Neural cell (in vitro differentiated cells): ENCODE results near the gene ARHGEF12. TPM values are rescaled to one million over a fixed set of nuclear protein-coding genes. Genes with fewer than 3 reads are reported as not detected.

Experiments
- H2AFZ ChIP-seq: fragments of 200-600, 300-800 bp; sonication (generic), shearing (Covaris generic); 2 replicates; pipeline ENCODE4 v1.6.0; 2014; ENCODE audit warnings: low read depth, mild to moderate bottlenecking, antibody characterized with exemption, low read length, moderate library complexity
- H3F3A ChIP-seq: fragments of 200-600 bp; shearing (Covaris generic); 2 replicates; pipeline ENCODE4 v1.6.1; 2016; ENCODE audit warnings: mild to moderate bottlenecking, moderate library complexity, mixed read lengths, antibody characterized with exemption, low read length; ENCODE audit not compliant: insufficient read depth, poor library complexity, severe bottlenecking
- H3K27ac ChIP-seq: fragments of 200-600, 300-800 bp; sonication (generic), shearing (Covaris generic); 2 replicates; pipeline ENCODE4 v1.5.1; 2014; ENCODE audit warnings: mild to moderate bottlenecking, low read length, moderate library complexity
- H3K27me3 ChIP-seq: fragments of 300-800, 200-600 bp; sonication (generic), shearing (Covaris generic); 2 replicates; pipeline ENCODE4 v1.6.0; 2014; ENCODE audit warnings: mild to moderate bottlenecking, low read depth, low read length, moderate library complexity; ENCODE audit not compliant: insufficient read depth
- H3K36me3 ChIP-seq: fragments of 300-800, 200-600 bp; sonication (generic), shearing (Covaris generic); 2 replicates; pipeline ENCODE4 v1.5.1; 2014; ENCODE audit warnings: mild to moderate bottlenecking, antibody characterized with exemption, low read length, moderate library complexity; ENCODE audit not compliant: insufficient read depth
- H3K4me2 ChIP-seq: fragments of 300-800, 200-600 bp; sonication (generic), shearing (Covaris generic); 2 replicates; pipeline ENCODE4 v1.6.0; 2014; ENCODE audit warnings: mild to moderate bottlenecking, low read length
- H3K4me3 ChIP-seq: fragments of 300-800, 200-600 bp; sonication (generic), shearing (Covaris generic); 2 replicates; pipeline ENCODE4 v1.5.1; 2014; ENCODE audit warnings: mild to moderate bottlenecking, low read length, moderate library complexity
- H3K79me2 ChIP-seq: fragments of 200-600 bp; shearing (Covaris generic); replicated peaks from 2 replicates; pipeline ENCODE4 v1.6.0; 2014; ENCODE audit warnings: mild to moderate bottlenecking, low read length, moderate library complexity; ENCODE audit not compliant: insufficient read depth
- H3K9ac ChIP-seq: fragments of 300-800, 200-600 bp; sonication (generic), shearing (Covaris generic); 2 replicates; pipeline ENCODE4 v1.6.1; 2016; ENCODE audit warnings: mild to moderate bottlenecking, low read length, mixed read lengths
- H3K9me2 ChIP-seq: fragments of 200-600 bp; shearing (Covaris generic); 2 replicates; pipeline ENCODE4 v1.6.1; 2016; ENCODE audit warnings: mild to moderate bottlenecking, low read length, mixed read lengths; ENCODE audit not compliant: insufficient read depth
- H3K9me3 ChIP-seq: fragments of 200-600, 300-800 bp; sonication (generic), shearing (Covaris generic); 2 replicates; pipeline ENCODE4 v1.6.1; 2016; ENCODE audit warnings: mild to moderate bottlenecking, mixed run types, low read length, moderate library complexity, mixed read lengths
- H4K20me1 ChIP-seq: fragments of 200-600 bp; shearing (Covaris generic); 2 replicates; pipeline ENCODE4 v1.6.1; 2016; ENCODE audit warnings: mild to moderate bottlenecking, mixed run types; ENCODE audit not compliant: insufficient read depth
- EP300 ChIP-seq: fragments of 450-650 bp; conservative IDR thresholded peaks from 2 replicates; pipeline ENCODE4 v1.6.1; 2014; ENCODE audit warnings: antibody characterized with exemption, mild to moderate bottlenecking, moderate library complexity; ENCODE audit not compliant: poor library complexity, severe bottlenecking
- EZH2 ChIP-seq: fragments of 200-600, 300-800 bp; shearing (Covaris generic), sonication (generic); IDR thresholded peaks from 2 replicates; pipeline ENCODE4 v1.6.1; 2014; ENCODE audit warnings: antibody characterized with exemption, low read length, borderline replicate concordance, mild to moderate bottlenecking; ENCODE audit not compliant: insufficient read depth, poor library complexity, severe bottlenecking
- MXI1 ChIP-seq: fragments of 450-650 bp; conservative IDR thresholded peaks from 2 replicates; pipeline ENCODE4 v1.6.1; 2014; ENCODE audit warnings: antibody characterized with exemption, mild to moderate bottlenecking; ENCODE audit not compliant: poor library complexity, severe bottlenecking
- POLR2AphosphoS5 ChIP-seq: IDR thresholded peaks from 2 replicates; pipeline ENCODE4 v1.6.1; 2012
- RAD21 ChIP-seq: fragments of 450-650 bp; conservative IDR thresholded peaks from 2 replicates; pipeline ENCODE4 v1.6.1; 2014; ENCODE audit warnings: antibody characterized with exemption, mild to moderate bottlenecking, moderate library complexity
- SMC3 ChIP-seq: fragments of 450-650 bp; conservative IDR thresholded peaks from 2 replicates; pipeline ENCODE4 v1.6.1; 2014; ENCODE audit warnings: antibody characterized with exemption, mild to moderate bottlenecking, moderate library complexity; ENCODE audit not compliant: poor library complexity
- TAF1 ChIP-seq: IDR thresholded peaks from 2 replicates; pipeline ENCODE4 v1.6.1; 2012; ENCODE audit warnings: low read depth
- polyA plus RNA-seq: library from polyadenylated mRNA; depleted of rRNA; stranded (reverse); fragments of >200 nt; gene quantifications from 2 replicates; pipeline ENCODE4 v1.2.3, GENCODE V29; 2014
- TF ChIP-seq, protein P1 (sequence below): fragments of 450-650 bp; IDR thresholded peaks from 2 replicates; pipeline ENCODE4 v1.5.1; 2014; ENCODE audit warnings: antibody characterized with exemption, mild to moderate bottlenecking, moderate library complexity; ENCODE audit not compliant: poor library complexity, severe bottlenecking
- TF ChIP-seq, protein P2 (sequence below): IDR thresholded peaks from 2 replicates; pipeline ENCODE4 v1.6.1; 2012; ENCODE audit warnings: borderline replicate concordance

The ARHGEF12 gene
- polyA plus RNA-seq, 1 donor from 2014 or later: 93.4 TPM

DNA sequence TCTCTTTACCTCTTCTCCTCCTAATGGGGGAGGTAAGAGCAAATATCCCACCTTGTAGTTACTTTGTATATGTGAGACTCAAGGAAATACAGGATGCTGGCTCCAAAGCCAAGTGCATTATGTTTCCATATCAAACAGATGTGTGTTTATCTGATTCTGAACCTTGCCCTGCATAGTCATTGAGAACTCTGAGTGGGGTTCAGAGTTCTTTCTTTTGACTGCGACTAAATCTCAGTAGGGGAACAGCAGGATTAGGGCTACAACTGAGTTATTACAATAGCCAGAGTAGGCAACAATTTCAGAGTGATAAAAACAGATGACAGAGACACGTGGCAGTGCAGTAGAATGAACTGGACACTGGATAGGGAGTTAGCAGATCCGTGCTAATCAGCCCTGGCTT is 45.3 kb upstream of the ARHGEF12 start:
- H4K20me1 ChIP-seq: no peaks in the 10 kb centered on the region
- no peak overlapping the region for H3K4me3 ChIP-seq
- H2AFZ ChIP-seq: no peak overlapping the region
- no peak overlapping the region for H3K9ac ChIP-seq
- H3K27ac ChIP-seq: no peak overlapping the region
- no peaks in the 10 kb centered on the region for H3K9me2 ChIP-seq
- H3K36me3 ChIP-seq: no peaks in the 10 kb centered on the region
- H3K79me2 ChIP-seq: no peaks in the 10 kb centered on the region
- no peak for TF ChIP-seq SMC3
- TF ChIP-seq TAF1: no peak
- no peak for TF ChIP-seq EP300
- TF ChIP-seq, protein P1, sequence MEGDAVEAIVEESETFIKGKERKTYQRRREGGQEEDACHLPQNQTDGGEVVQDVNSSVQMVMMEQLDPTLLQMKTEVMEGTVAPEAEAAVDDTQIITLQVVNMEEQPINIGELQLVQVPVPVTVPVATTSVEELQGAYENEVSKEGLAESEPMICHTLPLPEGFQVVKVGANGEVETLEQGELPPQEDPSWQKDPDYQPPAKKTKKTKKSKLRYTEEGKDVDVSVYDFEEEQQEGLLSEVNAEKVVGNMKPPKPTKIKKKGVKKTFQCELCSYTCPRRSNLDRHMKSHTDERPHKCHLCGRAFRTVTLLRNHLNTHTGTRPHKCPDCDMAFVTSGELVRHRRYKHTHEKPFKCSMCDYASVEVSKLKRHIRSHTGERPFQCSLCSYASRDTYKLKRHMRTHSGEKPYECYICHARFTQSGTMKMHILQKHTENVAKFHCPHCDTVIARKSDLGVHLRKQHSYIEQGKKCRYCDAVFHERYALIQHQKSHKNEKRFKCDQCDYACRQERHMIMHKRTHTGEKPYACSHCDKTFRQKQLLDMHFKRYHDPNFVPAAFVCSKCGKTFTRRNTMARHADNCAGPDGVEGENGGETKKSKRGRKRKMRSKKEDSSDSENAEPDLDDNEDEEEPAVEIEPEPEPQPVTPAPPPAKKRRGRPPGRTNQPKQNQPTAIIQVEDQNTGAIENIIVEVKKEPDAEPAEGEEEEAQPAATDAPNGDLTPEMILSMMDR: no peak
- TF ChIP-seq MXI1: no peak
- no peak for TF ChIP-seq EZH2
- TF ChIP-seq, protein P2, sequence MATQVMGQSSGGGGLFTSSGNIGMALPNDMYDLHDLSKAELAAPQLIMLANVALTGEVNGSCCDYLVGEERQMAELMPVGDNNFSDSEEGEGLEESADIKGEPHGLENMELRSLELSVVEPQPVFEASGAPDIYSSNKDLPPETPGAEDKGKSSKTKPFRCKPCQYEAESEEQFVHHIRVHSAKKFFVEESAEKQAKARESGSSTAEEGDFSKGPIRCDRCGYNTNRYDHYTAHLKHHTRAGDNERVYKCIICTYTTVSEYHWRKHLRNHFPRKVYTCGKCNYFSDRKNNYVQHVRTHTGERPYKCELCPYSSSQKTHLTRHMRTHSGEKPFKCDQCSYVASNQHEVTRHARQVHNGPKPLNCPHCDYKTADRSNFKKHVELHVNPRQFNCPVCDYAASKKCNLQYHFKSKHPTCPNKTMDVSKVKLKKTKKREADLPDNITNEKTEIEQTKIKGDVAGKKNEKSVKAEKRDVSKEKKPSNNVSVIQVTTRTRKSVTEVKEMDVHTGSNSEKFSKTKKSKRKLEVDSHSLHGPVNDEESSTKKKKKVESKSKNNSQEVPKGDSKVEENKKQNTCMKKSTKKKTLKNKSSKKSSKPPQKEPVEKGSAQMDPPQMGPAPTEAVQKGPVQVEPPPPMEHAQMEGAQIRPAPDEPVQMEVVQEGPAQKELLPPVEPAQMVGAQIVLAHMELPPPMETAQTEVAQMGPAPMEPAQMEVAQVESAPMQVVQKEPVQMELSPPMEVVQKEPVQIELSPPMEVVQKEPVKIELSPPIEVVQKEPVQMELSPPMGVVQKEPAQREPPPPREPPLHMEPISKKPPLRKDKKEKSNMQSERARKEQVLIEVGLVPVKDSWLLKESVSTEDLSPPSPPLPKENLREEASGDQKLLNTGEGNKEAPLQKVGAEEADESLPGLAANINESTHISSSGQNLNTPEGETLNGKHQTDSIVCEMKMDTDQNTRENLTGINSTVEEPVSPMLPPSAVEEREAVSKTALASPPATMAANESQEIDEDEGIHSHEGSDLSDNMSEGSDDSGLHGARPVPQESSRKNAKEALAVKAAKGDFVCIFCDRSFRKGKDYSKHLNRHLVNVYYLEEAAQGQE: no peak
- TF ChIP-seq RAD21: no peak
- no peak for TF ChIP-seq POLR2AphosphoS5
- no peaks in the 10 kb centered on the region for H3F3A ChIP-seq
- H3K27me3 ChIP-seq: no peaks in the 10 kb centered on the region
- H3K9me3 ChIP-seq: no peaks in the 10 kb centered on the region
- H3K4me2 ChIP-seq: no peak overlapping the region

DNA sequence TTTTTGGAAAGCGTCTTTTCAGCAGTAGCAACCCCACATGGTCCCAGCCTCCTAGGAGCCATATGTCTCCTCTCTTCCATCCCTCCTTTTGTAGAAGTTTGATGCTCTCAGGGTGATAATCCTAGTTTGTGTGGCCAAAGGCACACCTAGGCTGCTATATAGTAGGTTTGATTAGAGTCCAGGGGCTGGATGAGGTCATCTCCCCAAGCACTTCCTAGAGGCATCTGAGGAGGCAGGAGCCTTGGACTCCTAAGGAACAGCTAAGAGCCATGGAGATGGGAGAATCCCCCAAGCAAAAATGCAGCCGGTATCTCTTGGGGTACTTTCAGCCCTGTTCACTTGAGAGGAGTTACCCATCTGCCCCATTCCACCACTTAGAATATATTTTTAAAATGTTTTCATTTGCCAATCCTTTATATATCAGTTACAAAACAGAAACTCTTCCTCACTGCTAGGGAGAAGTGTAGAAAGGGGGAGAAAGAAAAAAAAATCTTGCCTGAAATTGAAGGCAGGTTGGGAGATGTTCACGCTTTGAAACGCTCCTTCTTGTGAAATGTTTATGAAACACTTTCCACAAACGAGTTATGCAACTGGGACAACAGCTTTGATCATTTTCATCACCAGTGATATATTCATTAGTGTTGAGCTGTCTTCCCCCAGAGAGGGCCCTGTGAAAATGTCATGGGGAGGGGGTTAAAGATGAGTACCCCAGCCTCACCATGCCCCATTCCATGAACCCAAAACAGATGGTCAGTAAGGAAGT is 43.0 kb upstream of the ARHGEF12 start:
- H2AFZ ChIP-seq: no peak overlapping the region
- H3K36me3 ChIP-seq: no peaks in the 10 kb centered on the region
- H3K9me2 ChIP-seq: no peaks in the 10 kb centered on the region
- no peaks in the 10 kb centered on the region for H3K27me3 ChIP-seq
- peaks cover 3% of the 10 kb centered on the region for H3K9me3 ChIP-seq
- no peak overlapping the region for H3K4me3 ChIP-seq
- no peaks in the 10 kb centered on the region for H4K20me1 ChIP-seq
- H3K79me2 ChIP-seq: no peaks in the 10 kb centered on the region
- no peak overlapping the region for H3K4me2 ChIP-seq
- TF ChIP-seq SMC3: no peak
- TF ChIP-seq EP300: no peak
- no peak for TF ChIP-seq POLR2AphosphoS5
- TF ChIP-seq, protein P2: no peak
- TF ChIP-seq, protein P1: no peak
- TF ChIP-seq EZH2: no peak
- H3K27ac ChIP-seq: no peak overlapping the region
- no peaks in the 10 kb centered on the region for H3F3A ChIP-seq
- H3K9ac ChIP-seq: no peak overlapping the region
